IPS DF 19.7 (cell line): ENCODE results near the gene NRIP1.

Source experiments
- DNase-seq: peaks from one replicate; pipeline ENCODE4 v3.0.0-alpha.2; 2013; ENCODE audit warnings: low read depth, low spot score

Gene NRIP1, protein sequence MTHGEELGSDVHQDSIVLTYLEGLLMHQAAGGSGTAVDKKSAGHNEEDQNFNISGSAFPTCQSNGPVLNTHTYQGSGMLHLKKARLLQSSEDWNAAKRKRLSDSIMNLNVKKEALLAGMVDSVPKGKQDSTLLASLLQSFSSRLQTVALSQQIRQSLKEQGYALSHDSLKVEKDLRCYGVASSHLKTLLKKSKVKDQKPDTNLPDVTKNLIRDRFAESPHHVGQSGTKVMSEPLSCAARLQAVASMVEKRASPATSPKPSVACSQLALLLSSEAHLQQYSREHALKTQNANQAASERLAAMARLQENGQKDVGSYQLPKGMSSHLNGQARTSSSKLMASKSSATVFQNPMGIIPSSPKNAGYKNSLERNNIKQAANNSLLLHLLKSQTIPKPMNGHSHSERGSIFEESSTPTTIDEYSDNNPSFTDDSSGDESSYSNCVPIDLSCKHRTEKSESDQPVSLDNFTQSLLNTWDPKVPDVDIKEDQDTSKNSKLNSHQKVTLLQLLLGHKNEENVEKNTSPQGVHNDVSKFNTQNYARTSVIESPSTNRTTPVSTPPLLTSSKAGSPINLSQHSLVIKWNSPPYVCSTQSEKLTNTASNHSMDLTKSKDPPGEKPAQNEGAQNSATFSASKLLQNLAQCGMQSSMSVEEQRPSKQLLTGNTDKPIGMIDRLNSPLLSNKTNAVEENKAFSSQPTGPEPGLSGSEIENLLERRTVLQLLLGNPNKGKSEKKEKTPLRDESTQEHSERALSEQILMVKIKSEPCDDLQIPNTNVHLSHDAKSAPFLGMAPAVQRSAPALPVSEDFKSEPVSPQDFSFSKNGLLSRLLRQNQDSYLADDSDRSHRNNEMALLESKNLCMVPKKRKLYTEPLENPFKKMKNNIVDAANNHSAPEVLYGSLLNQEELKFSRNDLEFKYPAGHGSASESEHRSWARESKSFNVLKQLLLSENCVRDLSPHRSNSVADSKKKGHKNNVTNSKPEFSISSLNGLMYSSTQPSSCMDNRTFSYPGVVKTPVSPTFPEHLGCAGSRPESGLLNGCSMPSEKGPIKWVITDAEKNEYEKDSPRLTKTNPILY (N-terminal part only)

DNA sequence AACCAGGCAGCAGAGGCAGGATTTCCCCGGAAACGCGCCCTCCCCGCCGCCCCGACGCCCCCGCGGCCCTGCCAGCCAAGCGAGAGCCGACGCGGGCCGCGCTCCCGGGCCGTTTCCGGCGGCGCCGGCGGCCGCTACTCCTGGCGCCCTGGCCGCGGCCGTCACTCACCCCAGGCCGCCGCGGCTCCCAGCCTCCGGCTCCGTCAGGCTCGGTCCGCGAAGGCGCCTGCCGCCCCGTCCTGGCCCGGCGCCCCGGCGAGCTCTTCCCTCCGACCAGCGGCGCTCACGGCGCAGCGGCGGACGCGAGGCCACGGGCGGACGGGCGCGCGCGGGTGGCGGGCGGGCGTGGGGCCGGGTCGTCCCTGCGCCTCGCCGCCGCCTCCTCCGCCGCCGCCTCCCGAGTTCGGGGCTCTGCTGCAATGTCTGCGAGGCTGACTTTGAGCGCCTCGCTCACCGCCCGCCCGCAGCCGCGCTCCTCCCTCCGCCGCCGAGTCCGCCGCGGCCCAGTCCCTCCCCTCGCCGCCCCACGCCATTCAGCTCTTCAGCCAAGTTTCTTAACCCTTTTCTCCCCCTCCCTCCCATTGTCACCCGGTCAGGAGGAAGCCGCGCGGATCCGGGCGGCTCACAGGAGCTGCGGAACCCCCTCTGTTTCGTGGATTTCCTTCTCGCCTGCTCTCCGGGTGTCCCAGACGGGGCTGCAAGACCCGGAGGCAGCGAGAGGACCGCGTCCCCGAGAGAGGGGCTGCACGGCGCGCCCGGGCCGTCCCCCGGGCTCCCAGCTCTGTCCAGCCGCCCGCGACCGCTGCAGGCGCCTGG lies at the start of gene NRIP1:
Gene NRIP1 (minus strand): TSS at position 425 of the 816 bp plus-strand sequence. CDS start 96,808 bp downstream, outside the sequence.
- DNase-seq = no peak

DNA sequence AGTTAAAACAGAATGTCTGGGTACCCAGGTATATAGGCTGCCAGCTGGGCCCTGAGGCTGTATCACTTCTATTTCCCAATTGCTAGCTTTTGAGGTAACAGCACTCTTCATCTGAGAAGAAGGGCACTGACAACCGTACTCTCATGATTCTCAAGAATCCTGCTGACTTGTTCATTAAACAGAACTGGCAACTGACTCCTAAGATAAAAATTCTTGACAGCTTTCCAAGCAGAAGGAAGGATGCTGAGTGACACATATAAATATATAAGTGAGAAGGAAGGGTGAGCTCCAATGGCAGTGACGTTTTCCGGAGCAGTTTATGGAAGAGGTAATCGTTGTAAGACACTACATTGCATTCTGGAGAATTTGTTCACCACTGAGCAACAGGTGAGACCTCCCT lies 48.1 kb upstream of the NRIP1 start:
- DNase-seq = no peak

DNA sequence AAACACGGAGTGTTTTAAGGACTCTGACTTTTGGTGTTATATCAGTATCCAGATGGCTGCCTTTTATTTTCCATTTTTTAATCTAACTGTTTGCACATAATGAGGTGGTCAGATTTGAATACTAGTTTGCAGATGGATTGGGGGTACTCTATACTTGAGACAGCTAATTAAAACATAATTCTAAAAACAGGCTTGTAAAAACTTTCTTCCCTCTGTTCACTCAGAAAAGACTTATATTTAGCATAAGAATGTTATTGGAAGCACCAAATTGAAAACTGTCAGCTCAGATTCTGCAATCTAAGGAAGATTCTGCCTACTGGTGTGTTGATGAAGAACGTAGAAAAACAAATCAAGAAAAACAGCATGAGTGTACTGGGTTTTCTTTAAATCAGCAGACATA lies 44.0 kb upstream of the NRIP1 start:
- no peak for DNase-seq

DNA sequence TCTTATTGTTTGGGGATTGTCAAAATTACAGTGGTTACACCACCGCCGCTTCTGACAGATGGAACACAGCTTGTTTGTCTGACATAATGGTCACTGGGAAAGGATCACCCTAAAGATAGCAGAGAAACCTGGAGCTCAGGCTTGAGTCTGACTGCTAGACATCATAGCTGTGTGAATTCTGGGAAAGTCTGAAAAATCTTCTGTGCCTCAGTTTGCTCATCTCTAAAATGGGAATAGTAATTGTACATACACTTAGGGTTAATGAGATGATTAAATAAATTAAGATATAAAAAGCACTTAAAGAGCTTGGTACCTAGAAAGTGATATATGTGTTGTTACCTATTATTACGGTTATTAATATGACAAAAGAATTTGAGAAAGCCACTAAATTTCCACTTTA lies 39.7 kb upstream of the NRIP1 start:
- no peak for DNase-seq

DNA sequence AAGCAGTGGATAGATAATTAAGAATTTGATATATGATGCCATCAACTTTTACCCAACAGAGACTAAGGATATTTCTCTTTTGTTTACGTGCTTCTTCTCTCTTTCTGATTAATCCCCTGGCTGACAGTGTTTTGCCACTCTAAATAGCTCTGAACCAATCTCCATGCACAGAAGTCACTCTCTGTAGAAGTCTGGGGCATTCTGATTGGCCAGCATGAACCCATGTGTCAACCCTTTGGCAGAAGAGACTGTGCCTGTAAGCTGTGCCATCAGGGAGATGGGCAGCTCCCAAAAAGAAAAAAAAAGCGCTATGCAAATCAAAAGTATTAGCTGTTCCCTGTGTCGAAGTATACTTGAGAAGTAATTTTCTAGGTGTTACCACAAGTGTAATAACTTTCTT lies 34.1 kb upstream of the NRIP1 start:
- DNase-seq = no peak

DNA sequence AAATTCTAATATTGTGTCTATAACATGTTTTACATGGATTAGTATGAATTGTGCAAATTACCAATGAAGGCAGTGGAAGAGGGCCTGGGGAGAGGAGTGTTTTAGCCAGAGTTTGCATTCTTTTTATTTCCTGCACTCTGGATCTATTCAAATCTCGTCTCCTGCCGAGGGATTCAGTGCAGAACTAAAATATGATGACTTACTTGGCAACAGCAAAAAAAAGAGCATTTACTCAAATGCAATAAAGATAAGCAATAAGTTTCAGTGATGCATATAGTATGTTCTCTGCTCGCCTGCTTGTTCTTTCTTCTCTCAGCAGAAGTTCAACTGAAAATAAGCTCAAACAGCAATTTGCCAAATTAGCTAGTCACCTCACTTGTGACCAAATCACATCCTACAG lies 33.4 kb upstream of the NRIP1 start:
- DNase-seq = no peak

DNA sequence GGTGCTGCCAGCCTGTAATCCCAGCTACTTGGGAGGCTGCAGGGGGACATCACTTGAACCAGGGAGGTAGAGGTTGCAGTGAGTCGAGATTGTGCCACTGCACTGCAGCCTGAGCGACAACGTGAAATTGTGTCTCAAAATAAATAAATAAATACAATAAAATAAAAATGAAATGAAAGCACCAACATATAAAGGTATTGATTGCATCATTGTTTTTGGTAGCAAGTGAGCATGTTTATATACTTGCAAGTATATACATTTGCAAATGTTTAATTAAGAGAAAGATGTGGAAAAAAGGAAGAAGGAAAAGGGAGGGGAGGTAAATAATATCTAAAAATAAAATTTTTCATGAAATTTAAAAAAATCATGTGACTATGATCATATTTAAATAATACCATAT lies 32.8 kb upstream of the NRIP1 start:
- no peak for DNase-seq

DNA sequence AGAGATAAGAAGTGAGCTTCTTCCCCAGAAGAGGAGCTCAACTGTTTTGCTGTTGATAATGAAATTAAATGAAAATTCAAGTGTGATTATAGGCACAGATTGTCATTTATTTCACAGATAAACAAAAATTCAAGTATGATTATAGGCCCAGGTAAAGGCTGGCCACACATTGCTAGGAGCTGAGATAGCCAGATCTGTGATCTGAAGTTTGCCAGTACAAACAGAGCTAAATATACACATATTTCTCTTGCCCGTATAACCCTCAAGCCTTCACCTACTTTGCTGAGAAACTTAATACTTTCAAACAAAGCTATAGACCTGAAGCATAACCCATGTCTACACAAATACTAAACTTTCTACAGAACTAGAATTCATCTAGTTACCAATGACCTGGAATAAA lies 31.3 kb upstream of the NRIP1 start:
- no peak for DNase-seq

DNA sequence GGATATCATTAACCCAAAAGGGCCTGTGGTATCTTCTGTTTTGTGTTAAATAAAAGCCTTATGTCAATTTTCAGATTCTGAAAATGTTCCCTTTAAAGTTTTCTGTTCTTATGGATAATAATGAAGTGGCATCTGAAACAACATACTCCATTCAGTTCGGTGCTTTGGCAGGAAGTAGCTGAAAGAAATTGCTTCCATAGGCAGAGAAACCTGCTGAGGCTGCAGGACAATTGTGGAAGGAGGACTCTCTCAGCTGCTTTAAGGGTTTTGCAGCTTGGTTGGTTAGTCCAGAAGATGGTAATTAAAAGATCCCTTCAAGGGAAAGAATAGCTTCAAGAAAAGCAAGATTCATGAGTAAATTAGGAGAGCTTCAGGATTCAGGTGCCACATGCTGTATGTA lies 30.5 kb upstream of the NRIP1 start:
- no peak for DNase-seq

DNA sequence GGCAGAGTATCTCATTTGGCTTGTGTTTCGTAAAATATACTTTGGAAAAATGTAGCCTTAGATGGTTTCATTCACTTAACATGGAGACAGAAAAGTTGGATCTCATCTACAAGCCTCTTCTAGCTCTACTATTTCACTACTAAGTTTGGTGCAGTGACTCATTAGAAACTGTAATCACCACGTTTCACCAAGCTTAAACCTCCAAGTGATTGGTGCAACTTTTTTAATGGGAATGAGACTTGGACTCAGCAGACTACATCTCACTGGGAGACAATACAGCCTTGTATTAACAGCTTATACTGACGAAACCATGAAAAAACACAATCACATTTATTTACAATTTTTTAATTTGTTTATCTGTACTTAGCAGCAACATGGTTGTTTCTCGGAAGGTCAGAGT lies 29.9 kb upstream of the NRIP1 start:
- DNase-seq = no peak

DNA sequence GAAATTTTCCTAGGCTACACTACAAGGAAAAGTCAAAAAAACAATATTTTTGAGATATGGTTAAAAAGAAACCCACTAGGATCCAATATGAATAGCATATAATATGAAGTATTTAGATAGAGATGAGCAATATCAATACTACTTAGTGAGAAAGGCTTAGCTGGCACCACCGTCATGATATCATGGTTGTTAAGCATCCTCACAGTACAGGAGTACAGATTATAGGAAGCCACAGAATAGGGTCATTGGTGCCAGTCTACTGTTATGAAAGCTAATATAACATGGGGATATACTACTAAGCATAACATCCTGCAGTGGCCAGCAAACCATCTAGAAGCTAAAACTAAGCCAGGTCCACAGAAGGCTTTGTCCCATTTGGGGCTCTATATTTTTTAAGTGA lies 28.4 kb upstream of the NRIP1 start:
- no peak for DNase-seq

DNA sequence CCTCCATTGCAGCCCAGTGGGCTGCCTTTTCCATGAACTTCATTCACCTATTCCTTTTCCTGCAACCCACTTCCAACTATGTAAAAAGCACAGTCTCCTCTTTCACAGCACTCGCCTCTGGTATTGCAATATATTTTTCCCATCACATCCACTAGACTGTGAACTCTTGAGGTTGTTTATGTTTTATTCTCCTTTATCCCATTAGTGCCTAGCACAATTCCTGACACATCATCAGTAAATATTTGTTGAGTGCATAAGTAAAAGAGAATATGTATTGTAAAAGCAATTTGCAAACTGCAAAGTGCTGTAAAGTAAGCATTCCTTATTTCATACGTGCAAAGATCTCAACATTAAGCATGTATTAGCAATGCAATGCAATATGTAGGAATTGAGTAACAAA lies 27.9 kb upstream of the NRIP1 start:
- no peak for DNase-seq

DNA sequence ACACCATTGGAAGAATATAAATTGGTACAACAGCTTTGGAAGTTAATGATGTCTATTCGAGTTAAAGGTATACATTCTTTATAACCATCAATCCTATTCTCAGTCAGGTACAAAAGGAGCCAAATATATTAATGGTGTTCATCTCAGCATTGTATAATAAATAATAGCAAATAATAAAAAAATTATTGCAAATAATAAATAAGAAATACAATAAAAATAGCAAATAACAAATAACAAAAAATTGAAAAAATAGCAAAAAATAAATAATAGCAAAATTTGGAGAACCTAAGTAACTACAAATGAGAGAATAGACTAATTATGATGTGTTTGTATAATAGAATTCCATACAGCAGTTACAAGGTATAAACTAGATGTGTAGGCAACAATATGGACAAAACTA lies 25.6 kb upstream of the NRIP1 start:
- DNase-seq = no peak

DNA sequence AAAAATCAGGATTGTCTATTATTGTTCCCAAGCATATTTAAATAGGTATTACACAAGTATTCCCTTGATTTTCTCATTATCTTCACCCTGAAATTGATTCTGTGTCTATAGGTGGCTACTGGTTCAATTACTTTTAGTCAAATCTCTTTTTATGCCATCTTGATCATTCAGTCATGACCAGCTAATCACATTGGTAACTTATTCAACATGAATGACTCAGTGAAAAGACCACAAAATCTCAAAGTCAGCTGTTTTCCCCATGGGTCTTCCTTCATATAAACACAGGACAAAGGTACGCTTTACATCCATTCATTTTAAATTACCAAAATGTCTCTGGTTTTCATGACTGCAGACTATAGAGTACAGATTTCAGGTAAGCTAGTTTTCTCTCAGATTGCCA lies 23.7 kb upstream of the NRIP1 start:
- no peak for DNase-seq

DNA sequence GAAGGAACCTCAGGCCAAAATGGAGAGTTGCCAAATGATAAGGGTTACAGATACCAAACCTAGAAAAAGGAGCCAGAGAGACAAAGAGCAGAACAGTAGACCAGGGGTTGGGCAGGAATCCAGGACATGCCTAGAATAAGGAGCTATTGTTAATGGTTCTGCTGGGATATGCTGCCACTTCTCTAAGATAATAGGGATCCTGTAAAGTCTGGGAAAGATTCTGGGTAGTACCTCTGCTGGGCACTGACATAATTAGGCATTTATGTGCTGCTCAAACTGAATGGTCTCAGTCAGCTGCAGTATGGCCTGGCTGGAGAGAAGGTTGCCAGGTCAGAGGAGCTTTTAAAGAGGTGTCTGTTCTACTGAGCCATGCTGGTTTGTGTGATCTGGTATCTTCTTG lies 19.9 kb upstream of the NRIP1 start:
- DNase-seq = no peak

DNA sequence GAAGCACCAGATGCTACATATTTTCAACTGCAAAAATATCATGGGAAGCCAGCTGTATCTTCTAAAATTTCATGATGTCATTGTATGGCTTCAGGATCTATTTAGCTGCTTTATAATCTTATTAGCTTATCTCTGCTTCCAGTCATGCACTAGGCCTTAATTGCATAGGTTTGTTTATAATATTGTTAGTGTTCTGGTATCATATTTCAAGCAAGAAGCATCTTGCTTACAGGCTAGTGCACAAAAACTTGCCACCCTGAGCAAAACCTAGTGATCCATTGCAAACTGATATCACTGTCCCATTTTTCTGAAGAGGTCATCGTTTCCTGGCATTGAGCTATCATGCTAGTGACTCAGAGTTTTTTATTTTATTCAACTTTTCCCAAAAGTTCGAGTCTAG lies 15.7 kb upstream of the NRIP1 start:
- DNase-seq = no peak

DNA sequence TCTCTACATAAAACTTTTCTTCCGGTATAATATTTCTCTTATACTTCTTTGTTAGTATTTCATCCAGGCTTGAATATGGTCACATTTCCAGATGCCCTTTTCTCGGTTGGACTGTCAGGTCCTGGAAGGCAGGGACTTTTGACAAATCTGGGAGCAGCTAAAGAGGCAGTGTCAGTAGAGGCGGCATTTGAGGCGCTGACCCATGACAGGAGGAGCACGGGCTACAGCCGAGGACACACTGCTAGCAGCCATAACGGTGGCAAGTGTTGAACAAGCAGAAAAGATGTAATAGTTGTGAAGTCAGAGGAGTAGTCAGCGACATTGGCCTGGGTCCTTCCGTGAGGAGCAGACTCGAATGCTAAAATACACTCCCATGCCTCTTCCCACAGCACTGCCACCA lies 14.5 kb upstream of the NRIP1 start:
- no peak for DNase-seq

DNA sequence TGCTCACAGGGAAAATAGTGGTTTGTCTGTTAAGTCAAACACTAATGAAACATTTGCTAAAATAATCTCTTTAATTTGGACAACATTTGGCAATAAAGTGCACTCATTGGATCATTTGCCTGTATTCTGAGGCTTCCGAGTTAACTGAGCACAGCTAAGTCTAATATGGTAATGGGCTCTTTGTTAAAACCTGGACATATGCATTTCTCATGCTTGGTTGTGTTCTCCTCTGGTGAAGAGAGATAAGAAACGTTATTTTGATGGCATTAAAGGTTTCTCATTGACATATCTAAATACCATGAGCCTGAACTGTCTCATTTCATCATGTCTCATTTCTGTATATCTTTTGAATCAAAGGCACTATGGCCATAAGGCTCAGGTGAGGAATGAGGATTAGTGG lies 13.4 kb upstream of the NRIP1 start:
- no peak for DNase-seq

DNA sequence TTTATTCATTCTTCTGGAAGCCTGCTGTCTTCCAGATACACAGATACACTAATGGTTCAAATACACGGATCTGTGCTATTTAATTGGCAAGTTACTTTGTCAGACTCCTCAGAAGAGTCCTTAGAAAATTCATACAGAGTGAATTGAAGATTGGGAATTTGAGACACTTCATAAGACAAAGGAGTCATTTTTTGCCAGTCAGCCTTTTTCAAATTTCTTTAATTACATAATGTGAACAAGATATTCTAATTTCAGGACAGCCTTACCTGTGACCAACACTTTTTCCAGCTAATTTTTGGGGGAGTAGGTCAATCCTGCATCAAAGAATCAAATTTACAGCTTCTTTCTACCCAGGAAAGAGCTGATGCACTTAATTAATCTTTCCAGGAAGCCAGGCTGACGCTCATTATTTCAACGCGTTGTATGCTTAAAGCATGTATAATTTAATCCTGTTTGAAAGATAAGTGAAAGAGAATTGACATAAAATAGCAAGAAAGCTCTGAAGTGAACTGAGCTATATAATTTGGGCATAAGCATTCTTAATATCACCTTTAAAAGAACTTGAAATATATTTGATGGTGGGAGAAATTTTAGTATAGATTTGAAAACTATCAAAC lies 12.8 kb upstream of the NRIP1 start:
- DNase-seq = no peak

DNA sequence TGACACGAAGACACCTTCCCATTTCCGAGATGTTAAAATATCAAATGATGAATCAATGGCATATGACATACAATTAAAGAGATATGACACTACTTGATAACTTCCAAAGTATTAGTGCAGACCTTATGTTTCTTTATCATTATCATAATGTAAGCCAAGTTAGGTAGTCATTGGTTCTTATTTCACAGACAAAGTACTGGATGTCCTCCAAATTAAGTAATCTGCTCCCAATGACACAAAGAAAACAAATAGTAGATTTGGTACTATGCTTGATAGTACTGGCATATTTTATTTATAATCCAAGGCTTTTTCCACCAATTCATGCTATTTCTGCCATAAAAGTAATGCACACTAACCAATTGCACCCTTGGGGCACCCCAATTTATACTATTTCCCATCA lies 11.9 kb upstream of the NRIP1 start:
- no peak for DNase-seq

DNA sequence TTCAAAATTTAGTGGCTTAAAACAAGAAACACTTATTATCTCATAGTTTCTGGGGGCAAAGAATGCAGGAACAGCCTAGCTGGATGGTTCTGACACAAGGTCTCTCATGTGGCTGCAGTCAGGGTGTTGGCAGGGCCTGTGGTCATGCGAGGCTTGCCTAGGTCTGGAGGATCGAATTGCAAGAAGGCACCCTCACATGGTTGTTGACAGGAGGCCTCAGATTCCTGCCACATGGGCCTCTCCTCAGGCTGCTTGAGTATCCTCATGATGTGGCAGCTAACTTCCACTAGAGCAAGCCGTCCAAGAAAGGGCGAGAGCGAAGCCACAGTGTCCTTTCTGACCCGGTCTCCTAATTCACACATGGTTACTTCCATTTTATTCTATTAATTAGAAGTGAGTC lies 6.2 kb upstream of the NRIP1 start:
- DNase-seq = no peak
